T-helper 2 cell treated with Interferon-gamma antibody and Interleukin-4, amounts not matched to agents 5 μg/mL and 100 μg/mL, for 36 hours (primary cell): ENCODE data around the gene MEIS3.
"Not testable (repeated sequence)": the region's sequence is repeated elsewhere in the genome, so short reads cannot be mapped to it uniquely, and the experiment has no call there.

ENCODE experiments used
- DNase-seq: peaks from one replicate; pipeline ENCODE4 v3.0.0; 2021; ENCODE audit warnings: low spot score
- H3K27ac Mint-ChIP-seq: one replicate; pipeline ENCODE4 v1.8.0; 2021; ENCODE audit warnings: mild to moderate bottlenecking, mixed read lengths
- H3K27me3 Mint-ChIP-seq: one replicate; pipeline ENCODE4 v1.8.0; 2021; ENCODE audit warnings: low read depth, mixed read lengths
- H3K36me3 Mint-ChIP-seq: one replicate; pipeline ENCODE4 v1.8.0; 2021; ENCODE audit warnings: low read depth, mixed read lengths
- H3K4me1 Mint-ChIP-seq: one replicate; pipeline ENCODE4 v1.8.0; 2021; ENCODE audit warnings: low read depth, mixed read lengths
- H3K4me3 Mint-ChIP-seq: one replicate; pipeline ENCODE4 v1.8.0; 2022; ENCODE audit warnings: mild to moderate bottlenecking, moderate library complexity, mixed read lengths
- H3K9me3 Mint-ChIP-seq: one replicate; pipeline ENCODE4 v1.8.0; 2021; ENCODE audit warnings: mixed read lengths

The MEIS3 gene

DNA sequence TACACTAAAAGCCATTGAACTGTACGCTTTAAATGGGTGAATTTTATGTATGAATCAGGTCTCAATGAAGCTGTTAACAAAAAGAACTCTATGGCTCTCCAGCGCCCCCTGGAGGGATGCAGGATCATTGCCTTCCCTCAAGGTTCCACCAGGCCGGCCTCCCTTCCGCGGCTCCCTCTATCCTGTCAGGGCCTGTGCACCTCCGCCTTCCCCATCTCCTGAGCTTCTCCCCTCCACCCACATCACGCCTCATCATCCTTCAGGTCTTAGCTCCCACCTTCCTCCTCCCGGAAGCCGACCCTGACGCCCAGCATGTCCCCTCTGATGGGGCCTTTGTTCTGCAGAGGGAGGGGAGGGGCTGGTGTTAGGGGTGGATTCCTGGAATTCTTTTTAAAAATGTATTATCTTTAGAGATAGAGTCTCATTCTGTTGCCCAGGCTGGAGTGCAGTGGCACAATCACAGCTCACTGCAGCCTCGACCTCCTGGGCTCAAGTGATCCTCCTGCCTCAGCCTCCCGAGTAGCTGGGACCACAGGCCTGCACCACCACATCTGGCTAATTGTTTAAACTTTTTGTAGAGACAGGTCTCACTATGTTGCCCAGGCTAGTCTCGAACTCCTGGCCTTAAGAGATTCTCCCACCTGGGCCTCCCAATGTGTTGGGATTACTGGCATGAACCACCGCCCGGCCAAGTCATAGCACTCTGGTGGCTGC lies 27.7 kb downstream of the MEIS3 start:
- no peak overlapping the region for H3K27ac Mint-ChIP-seq
- H3K27me3 Mint-ChIP-seq, result no peaks in the 10 kb centered on the region
- H3K4me3 Mint-ChIP-seq, result no peak overlapping the region
- peaks cover 2% of the 10 kb centered on the region for H3K4me1 Mint-ChIP-seq
- no peaks in the 10 kb centered on the region for H3K9me3 Mint-ChIP-seq
- no peaks in the 10 kb centered on the region for H3K36me3 Mint-ChIP-seq
- peak; percentile 56 for DNase-seq

DNA sequence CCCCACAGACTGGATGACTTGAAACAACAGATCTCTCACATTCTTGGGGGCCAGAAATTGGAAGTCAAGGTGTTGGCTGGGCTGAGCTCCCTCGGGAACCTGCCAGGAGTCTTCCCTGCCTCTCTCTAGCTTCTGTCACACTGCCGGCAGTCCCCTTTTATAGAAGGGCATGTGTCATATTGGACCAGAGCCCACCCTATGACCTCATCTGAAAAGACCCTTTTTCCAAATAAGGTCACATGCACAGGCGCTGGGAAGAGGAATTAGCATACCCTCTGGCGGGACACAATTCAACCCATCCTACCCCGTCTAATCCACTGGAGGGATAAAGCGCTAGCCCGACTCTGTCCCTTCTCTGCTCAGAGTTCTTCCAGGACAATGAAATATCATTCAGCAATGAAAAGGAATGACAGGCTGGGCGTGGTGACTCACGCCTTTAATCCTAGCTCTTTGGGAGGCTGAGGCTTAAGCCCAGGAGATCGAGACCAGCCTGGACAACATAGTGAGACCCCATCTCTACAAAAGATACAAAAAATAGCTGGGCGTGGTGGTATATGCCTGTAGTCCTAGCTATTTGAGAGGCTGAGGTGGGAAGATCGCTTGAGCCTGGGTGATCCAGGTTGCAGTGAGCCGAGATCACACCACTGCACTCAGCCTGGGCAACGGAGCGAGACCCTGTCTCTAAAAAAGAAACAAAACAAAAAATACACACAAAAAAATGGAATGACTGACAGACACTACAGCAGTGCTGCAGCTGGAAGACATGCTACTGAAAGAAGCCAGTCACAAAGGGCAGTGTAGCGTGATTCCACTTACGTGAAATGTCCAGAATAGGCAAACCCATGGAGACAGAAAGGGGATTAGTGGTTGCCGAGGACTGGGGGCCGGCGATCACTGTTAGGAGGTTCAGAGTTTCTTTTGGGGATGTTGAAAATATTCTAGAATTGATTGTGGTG lies 28.5 kb downstream of the MEIS3 start:
- DNase-seq, result no peak
- Mint-ChIP-seq H3K4me1 (peaks cover 2% of the 10 kb centered on the region), H3K9me3 (no peaks in the 10 kb centered on the region), H3K36me3 (no peaks in the 10 kb centered on the region), H3K27ac (no peak overlapping the region), H3K4me3 (no peak overlapping the region), H3K27me3 (no peaks in the 10 kb centered on the region)

DNA sequence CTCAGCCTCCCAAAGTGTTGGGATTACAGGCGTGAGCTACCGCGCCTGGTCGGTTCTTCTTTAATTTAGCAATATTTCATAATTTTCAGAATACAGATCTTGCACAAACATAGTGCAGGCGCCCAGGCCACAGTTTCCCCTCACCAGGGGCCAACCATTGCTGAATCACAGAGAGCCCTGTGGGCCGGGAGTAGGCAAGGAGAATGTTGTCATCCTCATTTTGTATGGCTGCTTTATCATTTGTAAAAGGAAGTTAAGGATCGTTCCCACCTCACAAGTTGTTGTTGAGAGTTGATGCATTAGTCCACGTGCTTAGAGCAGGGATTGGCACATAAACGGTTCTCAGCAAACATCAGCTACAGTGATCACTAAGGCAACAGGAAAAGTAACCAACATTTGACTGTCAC lies 30.2 kb downstream of the MEIS3 start:
- H3K9me3 Mint-ChIP-seq, result no peaks in the 10 kb centered on the region
- no peak overlapping the region for H3K4me3 Mint-ChIP-seq
- peaks cover 2% of the 10 kb centered on the region for H3K4me1 Mint-ChIP-seq
- no peak for DNase-seq
- no peak overlapping the region for H3K27ac Mint-ChIP-seq
- H3K27me3 Mint-ChIP-seq, result no peaks in the 10 kb centered on the region
- no peaks in the 10 kb centered on the region for H3K36me3 Mint-ChIP-seq

DNA sequence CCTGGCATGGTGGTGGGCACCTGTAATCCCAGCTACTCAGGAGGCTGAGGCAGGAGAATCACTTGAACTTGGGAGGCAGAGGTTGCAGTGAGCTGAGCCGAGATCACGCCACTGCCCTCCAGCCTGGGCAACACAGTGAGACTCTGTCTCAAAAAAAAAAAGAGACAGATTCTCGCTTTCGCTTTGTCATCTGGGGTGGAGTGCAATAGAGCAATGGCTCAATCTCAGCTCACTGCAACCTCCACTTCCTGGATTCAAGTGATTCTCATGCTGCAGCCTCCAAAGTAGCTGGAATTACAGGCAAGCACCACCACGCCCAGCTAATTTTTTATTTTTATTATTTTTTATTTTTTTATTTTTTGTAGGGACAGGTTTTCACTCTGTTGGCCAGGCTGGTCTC lies 30.6 kb downstream of the MEIS3 start:
- not testable (repeated sequence) for H3K36me3 Mint-ChIP-seq, H3K4me1 Mint-ChIP-seq, H3K4me3 Mint-ChIP-seq, H3K27ac Mint-ChIP-seq, H3K9me3 Mint-ChIP-seq, DNase-seq, H3K27me3 Mint-ChIP-seq

DNA sequence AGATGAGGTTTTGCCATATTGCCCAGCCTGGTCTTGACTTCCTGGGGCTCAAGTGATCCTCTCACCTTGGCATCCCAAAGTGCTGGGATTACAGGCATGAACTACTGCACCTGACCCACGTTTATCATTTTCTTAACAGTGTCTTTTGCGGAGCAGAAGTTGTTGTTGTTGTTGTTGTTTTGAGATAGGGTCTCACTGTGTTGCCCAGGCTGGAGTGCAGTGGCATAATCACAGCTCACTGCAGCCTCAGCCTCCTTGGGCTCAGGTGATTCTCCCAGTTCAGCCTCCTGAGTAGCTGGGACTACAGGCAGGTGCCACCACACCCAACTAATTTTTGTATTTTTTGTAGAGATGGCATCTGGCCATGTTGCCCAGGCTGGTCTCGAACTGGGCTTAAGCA lies 31.7 kb downstream of the MEIS3 start:
- H3K36me3 Mint-ChIP-seq, H3K4me3 Mint-ChIP-seq, H3K4me1 Mint-ChIP-seq, DNase-seq, H3K27me3 Mint-ChIP-seq, H3K27ac Mint-ChIP-seq, H3K9me3 Mint-ChIP-seq: not testable (repeated sequence)

DNA sequence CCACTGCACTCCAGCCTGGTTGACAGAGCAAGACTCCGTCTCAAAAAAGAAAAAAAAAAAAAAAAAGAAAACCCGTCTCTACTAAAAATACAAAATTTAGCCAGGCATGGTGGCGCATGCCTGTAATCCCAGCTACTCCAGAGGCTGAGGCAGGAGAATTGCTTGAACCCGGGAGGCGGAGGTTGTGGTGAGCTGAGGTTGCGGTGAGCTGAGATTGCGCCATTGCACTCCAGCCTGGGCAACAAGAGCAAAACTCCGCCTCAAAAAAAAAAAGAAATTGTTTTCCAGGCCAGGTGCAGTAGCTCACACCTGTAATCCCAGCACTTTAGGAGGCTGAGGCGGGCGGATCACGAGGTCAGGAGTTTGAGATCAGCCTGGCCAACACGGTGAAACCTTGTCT lies 32.7 kb downstream of the MEIS3 start:
- not testable (repeated sequence) for H3K27ac Mint-ChIP-seq, H3K9me3 Mint-ChIP-seq, H3K4me3 Mint-ChIP-seq, DNase-seq, H3K27me3 Mint-ChIP-seq, H3K36me3 Mint-ChIP-seq
- H3K4me1 Mint-ChIP-seq, result peaks cover 13% of the 10 kb centered on the region

DNA sequence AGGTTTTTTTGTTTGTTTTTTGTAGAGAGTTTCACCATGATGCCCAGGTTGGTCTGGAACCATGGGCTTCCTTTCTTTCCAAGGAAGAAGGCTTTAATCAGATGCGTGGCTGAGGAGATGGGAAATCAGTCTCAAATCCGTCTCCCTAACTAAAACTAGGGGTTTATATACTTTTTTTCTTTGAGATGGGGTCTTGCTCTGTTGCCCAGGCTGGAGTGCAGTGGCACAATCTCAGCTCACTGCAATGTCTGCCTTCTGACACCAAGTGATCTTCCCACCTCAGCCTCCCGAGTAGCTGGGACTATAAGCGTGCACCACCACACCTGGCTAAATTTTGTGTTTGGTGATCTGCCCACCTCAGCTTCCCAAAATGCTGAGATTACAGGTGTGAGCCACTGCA lies 34.8 kb downstream of the MEIS3 start:
- Mint-ChIP-seq H3K36me3 (peaks cover 14% of the 10 kb centered on the region), H3K4me1 (peaks cover 15% of the 10 kb centered on the region)
- H3K27ac Mint-ChIP-seq, result not testable (repeated sequence)

DNA sequence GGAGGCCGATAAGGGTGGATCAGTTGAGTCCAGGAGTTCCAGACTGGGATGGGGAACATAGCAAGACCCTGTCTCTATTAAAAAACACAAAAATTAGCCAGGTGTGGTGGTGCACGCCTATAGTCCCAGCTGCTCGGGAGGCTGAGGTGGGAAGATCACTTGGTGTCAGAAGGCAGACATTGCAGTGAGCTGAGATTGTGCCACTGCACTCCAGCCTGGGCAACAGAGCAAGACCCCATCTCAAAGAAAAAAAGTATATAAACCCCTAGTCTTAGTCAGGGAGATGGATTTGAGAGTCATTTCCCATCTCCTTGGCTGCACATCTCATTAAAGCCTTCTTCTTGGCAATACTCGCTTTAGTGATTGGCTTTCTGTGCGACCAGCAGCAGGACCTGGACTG lies 35.4 kb downstream of the MEIS3 start:
- H3K27me3 Mint-ChIP-seq, H3K27ac Mint-ChIP-seq, DNase-seq, H3K4me3 Mint-ChIP-seq, H3K9me3 Mint-ChIP-seq: not testable (repeated sequence)
- Mint-ChIP-seq H3K4me1 (peaks cover 15% of the 10 kb centered on the region), H3K36me3 (peaks cover 14% of the 10 kb centered on the region)

More for the DNA sequence above, 34.8 kb downstream of the MEIS3 start:
- DNase-seq, H3K9me3 Mint-ChIP-seq, H3K27me3 Mint-ChIP-seq, H3K4me3 Mint-ChIP-seq: not testable (repeated sequence)

DNA sequence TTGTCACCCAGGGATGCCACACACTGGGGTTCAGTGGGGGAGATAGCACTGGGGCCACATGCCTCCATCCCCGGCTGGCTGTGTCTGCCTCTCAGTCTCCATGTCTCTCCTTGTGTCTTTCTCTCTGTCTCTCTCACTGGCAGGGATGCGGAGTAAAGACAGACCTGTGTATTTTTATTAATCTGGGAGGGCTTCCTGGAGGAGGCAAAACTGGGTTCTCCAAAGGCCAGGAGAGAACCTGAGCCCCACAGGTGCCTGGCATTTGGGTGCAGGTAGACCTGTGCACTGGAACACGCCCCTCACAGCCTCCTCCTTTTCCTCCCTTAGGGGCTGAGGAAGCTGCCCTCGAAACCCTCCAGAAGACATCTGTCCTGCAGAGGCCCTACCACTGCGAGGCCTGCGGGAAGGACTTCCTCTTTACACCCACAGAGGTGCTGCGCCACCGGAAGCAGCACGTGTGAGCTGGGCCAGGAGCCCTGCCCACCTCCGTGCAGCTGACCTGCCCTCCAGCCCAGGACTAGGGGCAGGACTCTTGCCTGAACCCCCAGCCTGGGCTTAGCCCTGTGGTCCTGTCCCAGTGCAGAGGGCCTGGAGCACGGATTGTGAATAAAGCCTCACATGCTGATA lies 37.6 kb downstream of the MEIS3 start:
- H3K9me3 Mint-ChIP-seq, result no peaks in the 10 kb centered on the region
- peaks cover 15% of the 10 kb centered on the region for H3K4me1 Mint-ChIP-seq
- H3K27ac Mint-ChIP-seq, result peak overlapping the region; percentile 52
- no peak for DNase-seq
- H3K27me3 Mint-ChIP-seq, result no peaks in the 10 kb centered on the region
- peaks cover 14% of the 10 kb centered on the region for H3K36me3 Mint-ChIP-seq
- H3K4me3 Mint-ChIP-seq, result no peak overlapping the region

DNA sequence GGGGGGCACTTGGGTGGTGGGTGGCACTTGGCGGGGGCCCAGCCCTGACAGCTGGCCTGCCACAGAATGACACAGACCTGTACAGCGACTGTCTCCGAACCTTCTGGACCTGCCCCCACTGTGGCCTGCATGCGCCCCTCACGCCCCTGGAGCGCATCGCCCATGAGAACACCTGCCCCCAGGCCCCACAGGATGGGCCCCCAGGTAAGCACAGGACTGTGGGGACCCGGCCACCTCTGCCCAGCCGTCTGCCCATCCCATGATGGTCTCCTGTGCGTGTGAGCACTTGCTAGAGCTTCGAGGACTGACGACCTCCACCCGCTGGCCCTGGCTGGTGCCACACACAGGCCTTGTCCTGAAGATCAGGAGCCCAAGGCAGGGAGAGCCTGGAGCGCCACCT lies 38.2 kb downstream of the MEIS3 start:
- H3K4me1 Mint-ChIP-seq, result peaks cover 15% of the 10 kb centered on the region
- H3K27me3 Mint-ChIP-seq, result no peaks in the 10 kb centered on the region
- H3K9me3 Mint-ChIP-seq, result no peaks in the 10 kb centered on the region
- no peak overlapping the region for H3K4me3 Mint-ChIP-seq
- H3K27ac Mint-ChIP-seq, result peak overlapping the region; percentile 52
- DNase-seq, result no peak
- peaks cover 14% of the 10 kb centered on the region for H3K36me3 Mint-ChIP-seq

DNA sequence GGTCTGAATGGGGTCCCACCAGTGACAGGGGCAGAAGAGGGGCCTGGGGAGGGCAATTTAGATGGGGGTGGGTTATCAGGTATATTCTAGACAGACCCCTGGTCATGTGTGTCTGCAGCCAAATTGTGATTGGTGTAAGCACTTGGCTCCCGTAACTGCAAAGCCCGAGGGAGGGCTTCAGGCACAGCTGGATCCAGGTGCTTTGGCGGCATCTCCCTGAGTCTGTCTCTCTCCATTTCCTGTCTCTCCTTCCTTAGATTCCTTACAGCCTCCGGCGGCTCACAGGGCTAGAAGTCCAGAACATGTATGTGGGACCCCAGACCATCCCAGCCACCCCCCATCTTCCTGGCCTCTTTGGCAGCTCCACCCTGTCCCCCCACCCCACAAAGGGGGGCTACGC lies 38.8 kb downstream of the MEIS3 start:
- H3K27me3 Mint-ChIP-seq, result no peaks in the 10 kb centered on the region
- peaks cover 14% of the 10 kb centered on the region for H3K36me3 Mint-ChIP-seq
- no peaks in the 10 kb centered on the region for H3K9me3 Mint-ChIP-seq
- H3K4me1 Mint-ChIP-seq, result peaks cover 15% of the 10 kb centered on the region
- no peak overlapping the region for H3K27ac Mint-ChIP-seq
- DNase-seq, result no peak
- no peak overlapping the region for H3K4me3 Mint-ChIP-seq

DNA sequence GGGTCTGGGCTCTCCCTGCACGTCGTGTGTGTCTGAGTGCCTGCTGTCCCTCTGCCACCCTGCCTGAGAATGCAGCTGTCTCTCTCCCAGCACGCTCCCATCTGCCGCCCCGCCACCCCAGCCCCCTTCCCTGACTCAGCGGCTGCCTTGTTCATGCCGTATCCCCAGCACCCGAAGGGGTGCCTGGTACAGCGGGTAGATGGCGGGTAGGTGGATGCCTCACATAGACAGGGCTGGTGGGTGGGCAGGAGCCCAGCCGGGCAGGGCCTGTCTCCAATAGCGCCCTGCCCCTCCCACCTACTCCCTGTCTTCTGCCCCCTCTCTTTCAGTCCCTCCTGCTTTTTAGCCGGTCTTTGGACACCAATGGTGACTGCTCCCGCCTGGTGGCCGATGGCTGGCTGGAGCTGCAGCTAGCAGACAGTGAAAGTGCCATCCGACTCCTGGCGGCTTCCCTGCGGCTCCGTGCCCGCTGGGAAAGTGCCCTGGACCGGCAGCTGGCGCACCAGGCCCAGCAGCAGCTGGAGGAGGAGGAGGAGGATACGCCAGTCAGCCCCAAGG lies 39.9 kb downstream of the MEIS3 start:
- H3K27me3 Mint-ChIP-seq, result no peaks in the 10 kb centered on the region
- H3K9me3 Mint-ChIP-seq, result no peaks in the 10 kb centered on the region
- no peak overlapping the region for H3K27ac Mint-ChIP-seq
- peaks cover 15% of the 10 kb centered on the region for H3K4me1 Mint-ChIP-seq
- peaks cover 17% of the 10 kb centered on the region for H3K36me3 Mint-ChIP-seq
- H3K4me3 Mint-ChIP-seq, result no peak overlapping the region
- no peak for DNase-seq

DNA sequence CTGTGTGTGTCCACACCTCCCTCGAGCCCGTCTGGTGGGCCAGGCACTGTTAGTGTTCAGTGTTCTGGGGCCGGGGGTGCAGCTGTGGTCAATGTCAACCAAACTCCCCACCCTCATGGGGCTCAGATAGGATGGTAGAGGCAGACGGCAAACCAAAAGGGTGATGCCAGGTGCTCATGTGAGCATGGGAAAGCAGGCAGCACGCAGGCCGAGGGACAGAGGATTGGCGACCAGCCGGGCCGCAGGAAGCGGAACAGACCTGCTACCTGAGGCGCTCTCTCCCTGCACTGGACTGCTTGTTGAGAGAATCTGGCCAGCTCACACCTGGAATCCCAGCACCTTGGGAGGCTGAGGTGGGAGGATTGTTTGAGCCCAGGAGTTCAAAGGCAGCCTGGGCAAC lies 41.1 kb downstream of the MEIS3 start:
- H3K27me3 Mint-ChIP-seq, result no peaks in the 10 kb centered on the region
- H3K4me1 Mint-ChIP-seq, result peaks cover 12% of the 10 kb centered on the region
- no peak overlapping the region for H3K4me3 Mint-ChIP-seq
- H3K36me3 Mint-ChIP-seq, result peaks cover 17% of the 10 kb centered on the region
- no peak overlapping the region for H3K27ac Mint-ChIP-seq
- H3K9me3 Mint-ChIP-seq, result no peaks in the 10 kb centered on the region
- DNase-seq, result no peak

DNA sequence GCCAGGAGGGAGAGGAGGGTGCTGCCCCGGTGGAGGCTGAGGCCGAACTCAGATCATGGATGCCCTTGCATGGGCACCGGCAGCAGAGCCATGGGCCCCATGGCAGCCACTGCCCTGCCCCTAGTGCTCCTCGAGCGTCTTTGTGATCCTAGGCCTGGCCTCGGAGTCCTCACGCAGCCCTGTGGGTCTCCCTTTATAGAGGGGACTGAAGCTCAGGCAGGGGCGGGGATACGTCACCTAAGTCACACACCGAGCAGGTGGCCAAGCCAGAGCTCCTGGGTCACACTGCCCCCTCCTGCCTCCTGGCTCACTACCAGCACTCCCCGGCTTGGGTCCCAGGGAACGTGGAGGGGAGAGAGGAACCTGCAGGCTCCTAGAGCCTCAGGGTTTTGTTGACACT lies 41.5 kb downstream of the MEIS3 start:
- Mint-ChIP-seq H3K9me3 (no peaks in the 10 kb centered on the region), H3K27me3 (no peaks in the 10 kb centered on the region), H3K4me1 (peaks cover 10% of the 10 kb centered on the region), H3K36me3 (peaks cover 17% of the 10 kb centered on the region), H3K27ac (no peak overlapping the region), H3K4me3 (no peak overlapping the region)
- no peak for DNase-seq
